ENCODE measurements around the gene GPC1. TPM values are rescaled to one million over a fixed set of nuclear protein-coding genes. Genes with fewer than 3 reads are reported as not detected.

Gene GPC1
- total and polyA plus RNA-seq, 2 donors (not counting 1 experiment from before 2014, with no cell fraction given), result 1.2 to 3.3 TPM

- H3K27me3 Mint-ChIP-seq, result peaks cover 3% of the 10 kb centered on the region
- intact Hi-C loops (cut with micrococcal nuclease), result no loop called here
- no peak for DNase-seq
These were observed 39.4 kb upstream of the GPC1 start for GRCh38 chr2:240395896-240396622.

More at GRCh38 chr2:240395896-240396622, 39.4 kb upstream of the GPC1 start:
- Histone ChIP-seq H3K4me1 (ENCODE audit: control insufficient read depth in 2 of 2, insufficient read depth in 2 of 2, low read length in 2 of 2) (no peaks in the 10 kb centered on the region), H3K4me3 (ENCODE audit: control extremely low read depth in 1 of 5, extremely low read depth in 1 of 5, insufficient read depth in 1 of 5, low read depth in 2 of 5, low read length in 4 of 5) (no peak overlapping the region), H3K27ac (ENCODE audit: low read length in 2 of 2) (no peak overlapping the region), H3K9ac (ENCODE audit: low read length) (no peak overlapping the region), H4K20me1 (ENCODE audit: control insufficient read depth, insufficient read depth, low read length, poor library complexity, severe bottlenecking) (no peaks in the 10 kb centered on the region), H3K4me2 (replicated peaks; ENCODE audit: low read depth, low read length, poor library complexity, severe bottlenecking) (no peak overlapping the region), H2AFZ (ENCODE audit: insufficient read depth, low read depth, low read length, poor library complexity, severe bottlenecking) (no peak overlapping the region), H3K9me3 (ENCODE audit: control extremely low read depth in 1 of 3, control insufficient read depth in 2 of 3, insufficient read depth in 1 of 3, low read length in 2 of 3) (no peaks in the 10 kb centered on the region), H3K36me3 (replicated peaks in 1 of 2; ENCODE audit: control extremely low read depth in 1 of 2, control insufficient read depth in 1 of 2, extremely low read depth in 1 of 2, insufficient read depth in 2 of 2, low read length in 1 of 2) (no peaks in the 10 kb centered on the region), H3K79me2 (ENCODE audit: control insufficient read depth, insufficient read depth, low read length) (no peaks in the 10 kb centered on the region), H3K27me3 (replicated peaks in 1 of 4; ENCODE audit: control extremely low read depth in 1 of 4, control insufficient read depth in 3 of 4, insufficient read depth in 4 of 4, low read length in 3 of 4) (no peaks in the 10 kb centered on the region)
- Mint-ChIP-seq H3K9me3 (ENCODE audit: insufficient read depth) (no peaks in the 10 kb centered on the region), H3K4me3 (no peak overlapping the region), H3K27ac (no peak overlapping the region), H3K4me1 (no peaks in the 10 kb centered on the region)
- 83% methylated on average over 9 of the region's 10 CpGs for WGBS (ENCODE audit: insufficient coverage)
- no peak for ATAC-seq (ENCODE audit: low read depth)
- POLR2A ChIA-PET, result no interaction called here
- CTCF ChIA-PET, result no interaction called here
- TF ChIP-seq EZH2 (IDR thresholded peaks at IDR 0.05; ENCODE audit: borderline replicate concordance, insufficient read depth, low read depth, low read length, poor library complexity, severe bottlenecking), result no peak
- TF ChIP-seq, protein P1, sequence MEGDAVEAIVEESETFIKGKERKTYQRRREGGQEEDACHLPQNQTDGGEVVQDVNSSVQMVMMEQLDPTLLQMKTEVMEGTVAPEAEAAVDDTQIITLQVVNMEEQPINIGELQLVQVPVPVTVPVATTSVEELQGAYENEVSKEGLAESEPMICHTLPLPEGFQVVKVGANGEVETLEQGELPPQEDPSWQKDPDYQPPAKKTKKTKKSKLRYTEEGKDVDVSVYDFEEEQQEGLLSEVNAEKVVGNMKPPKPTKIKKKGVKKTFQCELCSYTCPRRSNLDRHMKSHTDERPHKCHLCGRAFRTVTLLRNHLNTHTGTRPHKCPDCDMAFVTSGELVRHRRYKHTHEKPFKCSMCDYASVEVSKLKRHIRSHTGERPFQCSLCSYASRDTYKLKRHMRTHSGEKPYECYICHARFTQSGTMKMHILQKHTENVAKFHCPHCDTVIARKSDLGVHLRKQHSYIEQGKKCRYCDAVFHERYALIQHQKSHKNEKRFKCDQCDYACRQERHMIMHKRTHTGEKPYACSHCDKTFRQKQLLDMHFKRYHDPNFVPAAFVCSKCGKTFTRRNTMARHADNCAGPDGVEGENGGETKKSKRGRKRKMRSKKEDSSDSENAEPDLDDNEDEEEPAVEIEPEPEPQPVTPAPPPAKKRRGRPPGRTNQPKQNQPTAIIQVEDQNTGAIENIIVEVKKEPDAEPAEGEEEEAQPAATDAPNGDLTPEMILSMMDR (IDR thresholded peaks at IDR 0.05), result no peak
